ENCODE results near the gene TEAD1.

GRCh38 chr11:12642040-12642439, 32.2 kb upstream of the TEAD1 start:
- TF ChIP-seq CREB1 (IDR thresholded peaks at IDR 0.05; ENCODE audit: low read depth) (no peak), SP1 (IDR thresholded peaks at IDR 0.05; ENCODE audit: low read depth, low read length) (no peak), FOXK2 (IDR thresholded peaks at IDR 0.05) (no peak), EP300 (IDR thresholded peaks at IDR 0.05; ENCODE audit: borderline replicate concordance in 1 of 2, control insufficient read depth in 1 of 2, low read depth in 2 of 2, low read length in 2 of 2) (no peak), MYC (IDR thresholded peaks at IDR 0.05; ENCODE audit: insufficient read depth, insufficient read length, insufficient replicate concordance, low read length, severe bottlenecking) (no peak), CTCF (IDR thresholded peaks at IDR 0.05 in 2 of 3, conservative IDR thresholded peaks at IDR 0.05 in 1 of 3; ENCODE audit: control insufficient read depth in 2 of 3, extremely low read depth in 1 of 3, insufficient read depth in 1 of 3, low read depth in 3 of 3, low read length in 3 of 3) (no peak), MAX (IDR thresholded peaks at IDR 0.05; ENCODE audit: low read depth, low read length) (no peak), NR2C2 (IDR thresholded peaks at IDR 0.05; ENCODE audit: borderline replicate concordance, control insufficient read depth, insufficient read length, low read depth) (no peak), RAD51 (IDR thresholded peaks at IDR 0.05) (no peak), CREM (IDR thresholded peaks at IDR 0.05; ENCODE audit: low read depth) (no peak), SKIL (IDR thresholded peaks at IDR 0.05; ENCODE audit: low read depth, poor library complexity, severe bottlenecking) (no peak), GABPA (IDR thresholded peaks at IDR 0.05; ENCODE audit: low read depth) (no peak)
